AML-193 (cell line): ENCODE measurements around the gene PDLIM5.

ENCODE experiments used
- DNase-seq, 2 experiments: peaks; one replicate each; lab custom pipeline; 2025; lab: John Stamatoyannopoulos, UW

The PDLIM5 gene

DNA sequence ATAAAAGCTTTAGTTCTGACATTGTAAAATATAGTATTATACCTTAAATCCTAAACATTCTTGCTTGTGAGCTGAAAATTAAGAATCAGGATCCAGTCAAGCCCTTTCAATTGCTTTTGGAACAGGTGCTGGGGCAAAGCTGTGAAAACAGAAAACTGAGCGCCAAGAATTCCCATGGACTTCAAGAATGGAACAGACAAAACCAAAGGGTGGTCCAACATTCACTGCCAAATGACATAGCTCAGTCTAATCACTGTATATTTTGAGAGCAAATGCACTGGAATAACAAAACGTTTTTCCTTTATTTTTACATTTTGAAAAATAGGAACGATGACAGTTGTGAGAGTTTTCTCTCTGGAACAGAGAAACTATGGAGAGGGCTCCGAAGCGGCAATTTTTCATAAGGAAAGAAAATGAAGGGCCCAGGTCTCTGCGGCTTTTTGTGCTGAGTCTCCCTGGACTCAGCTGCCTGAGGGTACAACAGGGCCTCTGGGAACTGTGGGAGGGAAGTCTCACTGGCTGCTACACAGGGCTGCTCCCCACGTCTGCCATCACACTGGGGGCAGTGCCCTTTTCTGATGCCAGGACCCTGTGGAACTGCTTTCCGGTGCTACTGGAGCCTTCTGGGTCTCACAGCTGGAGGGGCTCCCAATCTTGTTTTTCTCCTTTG, 250.0 kb downstream of the PDLIM5 start:
- no peak for DNase-seq

- no peak for DNase-seq
These were observed 259.9 kb downstream of the PDLIM5 start for GRCh38 chr4:94711635-94712034.

DNA sequence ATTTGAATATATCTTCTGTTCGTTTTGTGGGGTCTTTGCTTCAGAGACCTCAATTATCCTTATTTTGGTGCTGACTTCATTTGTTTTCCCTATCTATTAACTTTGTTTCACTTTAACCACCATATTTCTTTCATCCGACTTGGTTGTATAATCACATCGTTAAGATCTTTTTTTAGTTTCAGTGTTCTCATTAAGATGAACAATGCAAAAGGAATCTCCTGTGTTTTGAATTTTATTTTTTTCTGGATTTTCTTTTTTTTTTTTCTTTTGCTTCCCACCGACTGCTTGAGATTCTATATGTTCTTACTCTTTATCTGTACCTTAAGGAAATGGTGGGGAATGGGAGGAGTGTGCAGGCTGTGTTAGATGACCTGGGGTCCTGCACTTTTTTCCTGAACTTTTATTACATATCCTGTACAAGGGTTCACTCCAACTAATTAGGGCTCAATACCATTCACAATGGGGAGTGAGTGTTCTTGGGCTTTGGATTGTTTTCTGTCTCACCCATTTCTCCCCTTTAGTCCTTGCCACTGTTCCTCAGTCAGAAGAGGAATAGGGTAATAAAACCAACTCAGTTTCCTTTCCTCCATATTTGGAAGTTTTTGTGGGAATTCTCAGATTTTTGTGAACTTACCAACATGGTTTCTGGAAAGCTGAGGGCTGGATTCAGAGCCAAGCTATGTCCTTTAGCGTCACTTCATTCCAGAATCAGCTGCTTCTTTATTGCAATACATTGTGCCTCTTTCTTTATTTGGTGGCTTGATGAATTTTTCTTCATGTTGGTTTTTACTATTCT, 262.8 kb downstream of the PDLIM5 start:
- no peak for DNase-seq

- DNase-seq: no peak
These were observed 264.0 kb downstream of the PDLIM5 start for GRCh38 chr4:94715726-94716125.
